ENCODE results near the gene NCDN.

The NCDN gene

DNA sequence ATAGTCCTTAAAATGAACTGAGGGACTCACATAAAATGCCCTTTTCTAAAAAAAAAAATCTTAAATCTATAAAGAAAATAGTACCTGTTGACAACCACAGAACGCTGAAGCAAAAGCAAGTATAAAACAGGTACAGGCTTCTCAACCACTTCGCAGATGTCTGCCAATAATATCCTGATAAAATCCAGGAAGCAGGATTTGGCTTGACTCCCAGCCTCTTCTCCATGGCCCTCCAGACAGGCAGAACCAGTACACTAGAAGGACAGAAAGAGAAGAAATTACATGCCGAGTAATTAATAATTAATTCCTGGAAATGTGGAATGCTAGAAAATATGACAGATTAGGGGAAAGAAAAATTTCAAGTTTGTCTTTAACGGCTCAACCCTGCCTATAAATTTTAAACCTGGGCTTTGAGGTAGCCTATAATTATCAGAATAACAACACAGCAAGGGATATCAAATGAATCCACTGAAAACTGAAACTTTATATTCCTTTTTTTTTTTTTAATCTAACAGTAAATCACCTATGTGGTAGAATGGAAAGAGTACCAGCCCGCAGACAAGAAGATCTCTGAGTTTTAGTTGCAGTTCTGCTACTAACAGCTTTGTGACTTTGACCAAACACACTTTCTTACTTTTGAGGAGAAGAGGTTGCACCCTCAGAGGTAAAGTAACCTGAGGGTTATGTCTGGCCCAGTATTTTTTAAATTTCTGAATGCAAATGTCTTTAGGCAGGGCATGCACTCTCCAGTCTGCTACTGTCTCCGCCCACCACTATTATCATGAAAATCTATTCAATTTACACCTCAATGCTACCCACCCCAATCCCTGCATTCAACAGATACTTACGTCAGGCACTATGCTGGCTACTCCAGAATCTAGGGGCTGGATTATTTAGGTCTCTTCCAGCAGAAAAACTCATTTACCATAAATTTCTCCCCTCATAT is 3.1 kb upstream of the NCDN start:
- no peak for DNase-seq (ENCODE audit: low spot score)
- Histone ChIP-seq H3K27ac (no peak overlapping the region), H3K4me3 (no peak overlapping the region)
- TF ChIP-seq, protein P1, sequence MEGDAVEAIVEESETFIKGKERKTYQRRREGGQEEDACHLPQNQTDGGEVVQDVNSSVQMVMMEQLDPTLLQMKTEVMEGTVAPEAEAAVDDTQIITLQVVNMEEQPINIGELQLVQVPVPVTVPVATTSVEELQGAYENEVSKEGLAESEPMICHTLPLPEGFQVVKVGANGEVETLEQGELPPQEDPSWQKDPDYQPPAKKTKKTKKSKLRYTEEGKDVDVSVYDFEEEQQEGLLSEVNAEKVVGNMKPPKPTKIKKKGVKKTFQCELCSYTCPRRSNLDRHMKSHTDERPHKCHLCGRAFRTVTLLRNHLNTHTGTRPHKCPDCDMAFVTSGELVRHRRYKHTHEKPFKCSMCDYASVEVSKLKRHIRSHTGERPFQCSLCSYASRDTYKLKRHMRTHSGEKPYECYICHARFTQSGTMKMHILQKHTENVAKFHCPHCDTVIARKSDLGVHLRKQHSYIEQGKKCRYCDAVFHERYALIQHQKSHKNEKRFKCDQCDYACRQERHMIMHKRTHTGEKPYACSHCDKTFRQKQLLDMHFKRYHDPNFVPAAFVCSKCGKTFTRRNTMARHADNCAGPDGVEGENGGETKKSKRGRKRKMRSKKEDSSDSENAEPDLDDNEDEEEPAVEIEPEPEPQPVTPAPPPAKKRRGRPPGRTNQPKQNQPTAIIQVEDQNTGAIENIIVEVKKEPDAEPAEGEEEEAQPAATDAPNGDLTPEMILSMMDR (IDR thresholded peaks at IDR 0.05), result no peak

GRCh38 chr1:35555212-35555584 is 2.4 kb upstream of the NCDN start:
- TF ChIP-seq, protein P1 (IDR thresholded peaks at IDR 0.05), result no peak
- Histone ChIP-seq H3K4me3 (no peak overlapping the region), H3K27ac (no peak overlapping the region)
- DNase-seq (ENCODE audit: low spot score), result no peak

DNA sequence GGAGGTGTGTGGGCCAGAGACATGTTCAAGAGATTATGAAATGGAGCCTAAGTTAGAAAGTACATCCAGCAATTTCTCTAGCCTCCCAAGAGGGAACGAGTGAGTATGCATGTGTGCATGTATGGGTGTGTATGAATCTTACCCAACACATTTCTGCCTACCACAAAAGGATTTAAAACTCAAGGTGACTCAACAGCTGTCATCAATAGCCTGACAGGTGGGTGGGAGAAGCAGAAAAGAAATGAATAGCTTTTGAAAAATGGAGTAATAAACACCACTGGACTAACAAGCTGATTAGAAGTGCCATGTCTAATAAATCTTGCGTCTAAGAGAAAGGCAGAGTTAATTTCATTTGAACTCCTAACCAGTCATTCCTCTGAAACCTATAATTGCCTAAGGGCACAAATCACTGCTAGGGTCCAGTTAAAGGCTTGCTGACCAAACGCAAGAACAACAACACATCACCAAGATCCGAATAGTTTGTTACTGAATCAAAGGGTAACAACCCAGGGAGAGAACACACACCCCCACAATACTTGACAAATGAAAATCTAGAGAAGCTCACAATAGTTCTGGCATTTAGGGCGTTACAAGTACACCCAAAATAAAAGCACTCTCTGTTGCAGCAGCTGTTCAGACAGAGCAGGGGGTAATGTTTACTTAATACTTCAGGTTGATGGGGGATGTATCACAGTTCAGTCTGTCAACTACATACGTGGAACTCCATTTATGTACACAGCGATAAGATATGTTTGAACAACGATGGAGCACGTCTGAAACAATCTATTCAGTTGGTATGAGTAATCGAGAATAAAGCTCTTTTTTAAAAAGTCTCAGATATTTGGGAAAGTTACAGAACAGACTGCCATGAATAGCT is 1.8 kb upstream of the NCDN start:
- peak overlapping the region; percentile 91 for H3K4me3 ChIP-seq

GRCh38 chr1:35556484-35557117 is 998 bp upstream of the NCDN start:
- DNase-seq (ENCODE audit: low spot score), result no peak
- peak overlapping the region; percentile 91 for H3K4me3 ChIP-seq
- TF ChIP-seq, protein P1 (IDR thresholded peaks at IDR 0.05), result no peak
- peak overlapping the region; percentile 92 to 99 for H3K27ac ChIP-seq

More for the DNA sequence above, 1.8 kb upstream of the NCDN start:
- TF ChIP-seq, protein P1 (IDR thresholded peaks at IDR 0.05), result no peak
- H3K27ac ChIP-seq, result peak overlapping the region in 1 of 2 donors; percentile 99
- DNase-seq (ENCODE audit: low spot score), result no peak

- TF ChIP-seq, protein P1 (IDR thresholded peaks at IDR 0.05), result no peak
- no peak for DNase-seq (ENCODE audit: low spot score)
- peak within 1 kb of the TSS; percentile 91 for H3K4me3 ChIP-seq
- H3K27ac ChIP-seq, result peak within 1 kb of the TSS; percentile 92 to 99
These were observed 435 bp upstream of the NCDN start, which contains the start of gene KIAA0319L for GRCh38 chr1:35557118-35557610. KIAA0319L (minus strand) TSS chr1:35557403; CDS start chr1:35554491, 2,912 bp downstream.

All from coronary artery (tissue), 2 donors.